ENCODE measurements around the gene CCDC110. TPM values are rescaled to one million over a fixed set of nuclear protein-coding genes. Genes with fewer than 3 reads are reported as not detected.
A peak's percentile ranks its signal among the peaks of the same experiment; 100 is the strongest.

The CCDC110 gene
- total RNA-seq (1 to 10 TPM; 1.2 to 1.8 TPM), polyA plus RNA-seq (under 1 TPM; 0.31 to 0.61 TPM)
- long read RNA-seq, donor 1, result 0 reads
- long read RNA-seq, donor 2, result 0 reads
- long read RNA-seq, donor 3, result 0 reads
- long read RNA-seq, donor 4, result 0 reads
- long read RNA-seq, donor 5, partial matches to known transcripts, result 0 of 1 reads
- long read RNA-seq, donor 5, other reads (novel, unspliced or antisense), result 0 of 1 reads

DNA sequence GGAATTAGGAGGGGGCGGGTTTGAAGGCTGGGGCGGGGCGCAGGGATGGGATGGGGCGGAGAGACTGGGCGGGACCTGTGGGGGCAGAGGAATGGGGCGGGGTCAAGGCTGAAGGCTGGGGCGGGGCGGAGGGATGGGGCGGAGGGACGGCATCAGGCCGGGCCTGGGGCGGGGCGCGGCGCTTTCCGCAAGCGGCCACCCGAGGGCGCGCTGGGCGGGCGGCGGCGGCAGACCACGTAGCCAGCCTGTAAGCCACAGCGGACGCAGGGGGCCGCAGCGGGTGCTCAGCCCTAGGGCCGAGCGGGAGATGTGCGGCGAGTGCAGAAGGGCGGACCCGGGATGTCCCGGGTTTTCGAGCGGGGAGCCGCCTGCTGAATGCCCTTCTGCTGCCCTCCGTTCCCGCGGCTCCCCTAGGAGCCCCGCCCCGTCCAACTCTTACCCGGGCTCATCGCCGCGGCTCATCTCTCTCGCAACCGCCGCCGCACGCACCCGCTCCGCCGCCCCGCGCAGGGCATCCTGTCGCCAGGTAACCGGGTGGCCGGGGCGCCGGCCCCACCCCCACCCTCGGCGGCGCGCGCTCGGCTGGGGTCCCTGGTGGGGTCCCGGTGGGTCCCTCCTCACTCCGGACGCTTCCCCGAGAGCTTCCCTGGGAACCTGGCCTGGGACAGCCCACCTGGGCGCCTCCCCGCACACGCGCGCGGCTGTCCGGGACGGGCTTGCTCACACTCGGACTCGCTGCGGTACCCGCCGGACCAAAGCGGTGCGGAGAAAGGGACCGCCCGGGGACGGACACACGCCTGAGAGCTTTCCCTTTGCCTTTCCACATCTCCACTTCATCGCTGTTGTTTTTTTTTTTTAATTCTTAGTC is at the start of gene CCDC110:
Gene CCDC110, minus strand, starts transcription at position 499 of the 868 bp plus-strand sequence. Its CDS starts 50 bp downstream, at position 449.
- Histone ChIP-seq H3K4me3 (peak within 1 kb of the TSS; percentile 65), H3K27me3 (ENCODE audit: control insufficient read depth in 3 of 3, insufficient read depth in 3 of 3, low read length in 2 of 3) (peaks cover 0 to 6% (median 0%) of the 10 kb centered on the region in 3 donors), H3K9me3 (ENCODE audit: control insufficient read depth in 4 of 4, insufficient read depth in 3 of 4, low read length in 3 of 4) (no peaks in the 10 kb centered on the region), H3K36me3 (ENCODE audit: control insufficient read depth in 4 of 4, insufficient read depth in 4 of 4, low read length in 4 of 4) (no peaks in the 10 kb centered on the region), H3K4me1 (ENCODE audit: control insufficient read depth in 5 of 5, insufficient read depth in 5 of 5, low read length in 5 of 5) (peaks cover 0 to 5% (median 2%) of the 10 kb centered on the region in 5 donors), H3K27ac (ENCODE audit: low read depth in 1 of 2, low read length in 1 of 2) (peak within 1 kb of the TSS in 1 of 2 donors; percentile 59), H3K9ac (ENCODE audit: insufficient read depth in 1 of 2, low read length in 2 of 2) (peak within 1 kb of the TSS; percentile 76 to 98)
- TF ChIP-seq CTCF (IDR thresholded peaks at IDR 0.05; ENCODE audit: control extremely low read depth, extremely low read depth), result peak; percentile 53
- ATAC-seq (ENCODE audit: insufficient read depth, low FRiP score), result peak; percentile 98
- peak; percentile 97 to 98 (median 98) for DNase-seq
- 0 to 1% methylated on average over 57 to 93 of the region's 93 CpGs for WGBS, 2 donors

DNA sequence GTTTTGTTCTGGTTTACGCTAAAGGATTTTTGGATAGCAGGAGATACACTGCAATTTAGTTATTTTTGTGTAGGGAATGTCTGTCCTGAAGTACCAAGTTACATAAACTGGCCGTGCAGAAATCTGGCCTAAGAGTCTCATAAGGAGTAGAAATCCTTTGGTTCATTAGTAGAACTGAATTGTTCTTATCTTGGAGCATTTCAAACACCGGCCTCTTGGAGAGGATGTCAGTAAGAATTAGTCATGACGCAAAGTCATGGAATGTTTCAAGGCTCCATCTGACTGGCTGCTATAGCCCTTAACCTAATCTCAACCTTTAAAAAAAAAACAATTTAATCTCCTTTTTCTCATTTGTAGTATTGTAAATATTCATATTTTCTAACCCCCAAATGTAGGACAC is 48.6 kb upstream of the CCDC110 start:
- H3K4me3 ChIP-seq, result no peak overlapping the region
- ATAC-seq (ENCODE audit: insufficient read depth, low FRiP score) (peak; percentile 90), DNase-seq (peak in 1 of 3 donors; percentile 37)
- H3K27ac ChIP-seq (ENCODE audit: low read depth in 1 of 2, low read length in 1 of 2), result peak overlapping the region in 1 of 2 donors; percentile 53
- 54 to 81% methylated on average over 4 of the region's 4 CpGs for WGBS, 2 donors
- peaks cover 0 to 4% (median 0%) of the 10 kb centered on the region in 5 donors for H3K4me1 ChIP-seq (ENCODE audit: control insufficient read depth in 5 of 5, insufficient read depth in 5 of 5, low read length in 5 of 5)
- TF ChIP-seq CTCF (IDR thresholded peaks at IDR 0.05; ENCODE audit: control extremely low read depth, extremely low read depth), result no peak
- H3K9me3 ChIP-seq (ENCODE audit: control insufficient read depth in 4 of 4, insufficient read depth in 3 of 4, low read length in 3 of 4), result no peaks in the 10 kb centered on the region
- H3K36me3 ChIP-seq (ENCODE audit: control insufficient read depth in 4 of 4, insufficient read depth in 4 of 4, low read length in 4 of 4), result peaks cover 0 to 25% (median 0%) of the 10 kb centered on the region in 4 donors
- H3K27me3 ChIP-seq (ENCODE audit: control insufficient read depth in 3 of 3, insufficient read depth in 3 of 3, low read length in 2 of 3), result no peaks in the 10 kb centered on the region
- no peak overlapping the region for H3K9ac ChIP-seq (ENCODE audit: insufficient read depth in 1 of 2, low read length in 2 of 2)

DNA sequence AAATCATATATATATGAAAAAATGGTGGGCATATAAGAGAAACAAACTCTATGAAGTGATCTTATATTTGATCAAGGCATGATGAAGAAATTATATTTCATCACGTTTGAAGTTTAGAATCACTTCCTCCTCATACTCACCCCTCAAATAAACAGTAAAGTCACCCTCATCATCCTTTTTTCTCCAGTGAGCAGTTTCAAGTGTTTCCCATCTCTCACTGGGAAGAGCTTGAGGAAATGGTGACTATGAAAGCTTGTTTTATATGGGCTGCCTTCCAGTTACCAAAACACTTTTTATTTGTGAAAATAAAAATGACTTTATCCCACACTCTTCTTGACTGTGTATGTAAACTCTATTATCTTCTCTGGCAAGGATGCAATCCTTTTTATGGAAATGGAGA is 47.0 kb upstream of the CCDC110 start:
- no peak for ATAC-seq (ENCODE audit: insufficient read depth, low FRiP score)
- Histone ChIP-seq H3K9me3 (ENCODE audit: control insufficient read depth in 4 of 4, insufficient read depth in 3 of 4, low read length in 3 of 4) (no peaks in the 10 kb centered on the region), H3K9ac (ENCODE audit: insufficient read depth in 1 of 2, low read length in 2 of 2) (no peak overlapping the region), H3K4me3 (no peak overlapping the region), H3K36me3 (ENCODE audit: control insufficient read depth in 4 of 4, insufficient read depth in 4 of 4, low read length in 4 of 4) (peaks cover 0 to 21% (median 2%) of the 10 kb centered on the region in 4 donors), H3K4me1 (ENCODE audit: control insufficient read depth in 5 of 5, insufficient read depth in 5 of 5, low read length in 5 of 5) (peaks cover 4 to 8% (median 5%) of the 10 kb centered on the region in 5 donors), H3K27me3 (ENCODE audit: control insufficient read depth in 3 of 3, insufficient read depth in 3 of 3, low read length in 2 of 3) (no peaks in the 10 kb centered on the region), H3K27ac (ENCODE audit: low read depth in 1 of 2, low read length in 1 of 2) (no peak overlapping the region)
- no peak for TF ChIP-seq CTCF (IDR thresholded peaks at IDR 0.05; ENCODE audit: control extremely low read depth, extremely low read depth)
- peak in 1 of 3 donors; percentile 29 for DNase-seq
- 7 to 9% methylated on average over 1 of the region's 1 CpG for WGBS, 2 donors

Measured in lung (tissue), 16 donors.